Trophoblast cell (in vitro differentiated cells and primary cell): Measurements from ENCODE around the gene LRRC8D.
A peak's percentile ranks its signal among the peaks of the same experiment; 100 is the strongest.

ENCODE experiments used
- DNase-seq, 2 donors: peaks; one replicate each; pipeline ENCODE4 v3.0.0-alpha.2; 2016
- H2AFZ ChIP-seq: 2 replicates; pipeline ENCODE4 v1.6.1; 2013; ENCODE audit warnings: low read length, moderate library complexity, mild to moderate bottlenecking; ENCODE audit not compliant: insufficient read depth, poor library complexity
- H2AK5ac ChIP-seq: 2 replicates; pipeline ENCODE4 v1.6.1; 2013; ENCODE audit warnings: mild to moderate bottlenecking, low read length
- H2BK120ac ChIP-seq: 2 replicates; pipeline ENCODE4 v1.6.1; 2013; ENCODE audit warnings: low read length, mild to moderate bottlenecking, moderate library complexity; ENCODE audit not compliant: insufficient read depth, poor library complexity
- H2BK12ac ChIP-seq: 2 replicates; pipeline ENCODE4 v1.6.1; 2013; ENCODE audit warnings: mild to moderate bottlenecking, low read length, moderate library complexity
- H2BK5ac ChIP-seq: 2 replicates; pipeline ENCODE4 v1.6.1; 2013; ENCODE audit warnings: low read length, low read depth, moderate library complexity, mild to moderate bottlenecking; ENCODE audit not compliant: poor library complexity
- H3K14ac ChIP-seq: 2 replicates; pipeline ENCODE4 v1.6.1; 2013; ENCODE audit warnings: mild to moderate bottlenecking, low read length
- H3K18ac ChIP-seq: 2 replicates; pipeline ENCODE4 v1.6.1; 2013; ENCODE audit warnings: mild to moderate bottlenecking, low read length
- H3K23ac ChIP-seq: 2 replicates; pipeline ENCODE4 v1.6.1; 2013; ENCODE audit warnings: low read length
- H3K27ac ChIP-seq: 2 replicates; pipeline ENCODE4 v1.5.1; 2013; ENCODE audit warnings: low read depth, mild to moderate bottlenecking, inconsistent platforms, low read length, moderate library complexity
- H3K27me3 ChIP-seq: 2 replicates; pipeline ENCODE4 v1.6.1; 2013; ENCODE audit warnings: inconsistent platforms, mild to moderate bottlenecking, low read length, moderate library complexity; ENCODE audit not compliant: insufficient read depth
- H3K36me3 ChIP-seq, 2 experiments: 1 replicate in 1 of 2; 2 replicates in 1 of 2; pipeline ENCODE4 v1.6.1; 2013; ENCODE audit warnings: low read length in 2 of 2, mild to moderate bottlenecking in 2 of 2, moderate library complexity in 1 of 2; ENCODE audit not compliant: insufficient read depth in 2 of 2, control insufficient read depth in 1 of 2
- H3K4ac ChIP-seq: 2 replicates; pipeline ENCODE4 v1.6.1; 2013; ENCODE audit warnings: low read depth, mild to moderate bottlenecking, low read length, moderate library complexity
- H3K4me1 ChIP-seq, 2 experiments: 1 replicate in 1 of 2; 2 replicates in 1 of 2; pipeline ENCODE4 v1.6.1; 2013; ENCODE audit warnings: low read length in 2 of 2, mild to moderate bottlenecking in 2 of 2, moderate library complexity in 1 of 2; ENCODE audit not compliant: insufficient read depth in 2 of 2, control insufficient read depth in 1 of 2
- H3K4me2 ChIP-seq: 2 replicates; pipeline ENCODE4 v1.6.1; 2013; ENCODE audit warnings: inconsistent platforms, mild to moderate bottlenecking, low read length, moderate library complexity
- H3K4me3 ChIP-seq: 2 replicates; pipeline ENCODE4 v1.5.1; 2013; ENCODE audit warnings: mild to moderate bottlenecking, low read depth, low read length, inconsistent platforms
- H3K79me1 ChIP-seq: one replicate; pipeline ENCODE4 v1.6.1; 2013; ENCODE audit warnings: low read length
- H3K79me2 ChIP-seq: 2 replicates; pipeline ENCODE4 v1.6.1; 2013; ENCODE audit warnings: low read length, mild to moderate bottlenecking; ENCODE audit not compliant: control insufficient read depth, insufficient read depth, poor library complexity
- H3K9ac ChIP-seq: 2 replicates; pipeline ENCODE4 v1.6.1; 2013; ENCODE audit warnings: mild to moderate bottlenecking, low read length
- H3K9me3 ChIP-seq: 2 replicates; pipeline ENCODE4 v1.6.1; 2013; ENCODE audit warnings: low read depth, mild to moderate bottlenecking, control low read depth, inconsistent platforms, low read length; ENCODE audit not compliant: insufficient read depth
- H4K12ac ChIP-seq: 2 replicates; pipeline ENCODE4 v1.6.1; 2013; ENCODE audit warnings: low read depth, mild to moderate bottlenecking, low read length, moderate library complexity
- H4K8ac ChIP-seq: 2 replicates; pipeline ENCODE4 v1.6.1; 2013; ENCODE audit warnings: low read depth, mild to moderate bottlenecking, low read length, moderate library complexity
- H4K91ac ChIP-seq: one replicate; pipeline ENCODE4 v1.6.1; 2013; ENCODE audit warnings: low read depth, mild to moderate bottlenecking, low read length, moderate library complexity
- WGBS: extraction: QIAGEN DNeasy Blood & Tissue Kit; methylation state at CpG from one replicate; pipeline ENCODE4 v1.1.7; 2013; ENCODE audit warnings: missing lambda C conversion rate; ENCODE audit not compliant: insufficient read length, insufficient coverage; ENCODE audit errors: extremely low coverage; 5-methylcytosine and 5-hydroxymethylcytosine counted together

Gene LRRC8D

GRCh38 chr1:89837510-89837909 lies 16.7 kb downstream of the LRRC8D start:
- Histone ChIP-seq H3K9ac (no peak overlapping the region), H3K9me3 (no peaks in the 10 kb centered on the region), H3K27ac (no peak overlapping the region), H3K14ac (no peak overlapping the region), H2BK5ac (no peak overlapping the region), H2BK120ac (no peak overlapping the region), H3K4ac (no peak overlapping the region), H3K4me3 (no peak overlapping the region), H3K4me2 (no peak overlapping the region), H2AFZ (no peak overlapping the region), H3K36me3 (no peaks in the 10 kb centered on the region), H3K79me2 (no peaks in the 10 kb centered on the region), H2AK5ac (no peak overlapping the region), H4K8ac (no peak overlapping the region), H3K4me1 (peaks cover 14 to 19% of the 10 kb centered on the region in 2 experiments), H4K12ac (no peak overlapping the region), H2BK12ac (no peak overlapping the region), H3K27me3 (no peaks in the 10 kb centered on the region), H4K91ac (no peak overlapping the region), H3K79me1 (peaks cover 9% of the 10 kb centered on the region), H3K23ac (no peak overlapping the region), H3K18ac (no peak overlapping the region)
- DNase-seq: no peak
- WGBS: no CpG with 5 or more reads among the region's 4 CpGs

GRCh38 chr1:89839516-89839915 lies 18.7 kb downstream of the LRRC8D start:
- Histone ChIP-seq H3K4me1 (peaks cover 13 to 18% of the 10 kb centered on the region in 2 experiments), H4K8ac (no peak overlapping the region), H3K36me3 (no peaks in the 10 kb centered on the region), H3K23ac (no peak overlapping the region), H3K4me2 (no peak overlapping the region), H3K4ac (no peak overlapping the region), H2BK5ac (no peak overlapping the region), H3K18ac (no peak overlapping the region), H3K79me1 (peaks cover 9% of the 10 kb centered on the region), H3K79me2 (peaks cover 8% of the 10 kb centered on the region), H3K27ac (no peak overlapping the region), H4K12ac (no peak overlapping the region), H3K27me3 (no peaks in the 10 kb centered on the region), H2AFZ (no peak overlapping the region), H2BK120ac (no peak overlapping the region), H3K9me3 (no peaks in the 10 kb centered on the region), H3K9ac (no peak overlapping the region), H2BK12ac (no peak overlapping the region), H4K91ac (no peak overlapping the region), H2AK5ac (no peak overlapping the region), H3K14ac (no peak overlapping the region), H3K4me3 (no peak overlapping the region)
- WGBS: no CpG with 5 or more reads among the region's 3 CpGs
- DNase-seq: no peak

GRCh38 chr1:89841507-89841906 lies 20.7 kb downstream of the LRRC8D start:
- Histone ChIP-seq H3K18ac (no peak overlapping the region), H4K91ac (no peak overlapping the region), H2BK12ac (no peak overlapping the region), H3K79me1 (peaks cover 9% of the 10 kb centered on the region), H4K12ac (no peak overlapping the region), H3K4ac (no peak overlapping the region), H3K36me3 (peaks cover 0 to 5% of the 10 kb centered on the region in 2 experiments), H3K4me3 (no peak overlapping the region), H3K23ac (no peak overlapping the region), H3K27me3 (no peaks in the 10 kb centered on the region), H4K8ac (no peak overlapping the region), H3K27ac (no peak overlapping the region), H3K14ac (no peak overlapping the region), H3K9me3 (no peaks in the 10 kb centered on the region), H2BK5ac (no peak overlapping the region), H2BK120ac (no peak overlapping the region), H3K4me2 (no peak overlapping the region), H2AFZ (no peak overlapping the region), H3K79me2 (peaks cover 8% of the 10 kb centered on the region), H3K9ac (no peak overlapping the region), H3K4me1 (peaks cover 13 to 15% of the 10 kb centered on the region in 2 experiments), H2AK5ac (no peak overlapping the region)
- no peak for DNase-seq
- no CpG with 5 or more reads among the region's 2 CpGs for WGBS

DNA sequence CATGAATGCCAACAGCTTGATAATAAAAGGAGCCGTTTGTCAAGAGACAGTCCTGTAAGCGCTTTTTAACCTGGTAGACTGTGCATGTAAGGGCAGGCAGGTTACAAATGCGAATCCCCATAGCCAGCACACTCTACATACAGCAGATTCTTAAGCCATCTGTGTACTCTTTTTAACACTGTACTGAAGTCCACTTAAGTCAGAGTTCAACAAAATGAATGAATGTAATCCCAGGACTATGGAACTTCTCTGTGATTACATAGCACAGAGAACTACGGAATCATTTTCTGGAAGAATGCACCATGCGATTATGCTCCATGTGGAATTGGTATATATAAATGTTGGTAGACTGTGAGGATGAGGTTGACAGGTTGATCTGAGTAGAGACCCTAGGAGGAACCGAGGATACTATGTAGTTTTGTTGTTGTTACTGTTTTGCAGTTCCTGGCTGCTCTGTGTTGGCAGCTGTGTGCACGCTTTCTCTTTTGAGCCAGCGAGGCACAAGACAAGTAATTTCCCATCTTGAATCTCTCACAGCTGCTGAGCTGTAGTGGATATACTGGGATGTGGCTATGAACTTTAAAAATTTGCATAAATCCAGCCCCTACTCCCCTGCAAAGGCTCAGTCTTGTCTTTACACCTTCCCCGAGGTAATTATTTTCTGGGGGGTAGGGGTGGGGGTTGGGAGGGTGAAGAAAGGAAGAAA lies 21.9 kb downstream of the LRRC8D start:
- no CpG with 5 or more reads among the region's 9 CpGs for WGBS
- H3K4me3 ChIP-seq: peak overlapping the region; percentile 81
- H3K9ac ChIP-seq: no peak overlapping the region
- peaks cover 8% of the 10 kb centered on the region for H3K79me2 ChIP-seq
- no peak overlapping the region for H3K14ac ChIP-seq
- H3K36me3 ChIP-seq: peaks cover 0 to 5% of the 10 kb centered on the region in 2 experiments
- H3K79me1 ChIP-seq: peaks cover 9% of the 10 kb centered on the region
- peak overlapping the region; percentile 18 for H4K8ac ChIP-seq
- no peak overlapping the region for H4K91ac ChIP-seq
- no peaks in the 10 kb centered on the region for H3K27me3 ChIP-seq
- H3K4me1 ChIP-seq: peaks cover 13 to 15% of the 10 kb centered on the region in 2 experiments
- H2BK12ac ChIP-seq: peak overlapping the region; percentile 41
- no peak overlapping the region for H3K18ac ChIP-seq
- no peak overlapping the region for H3K23ac ChIP-seq
- no peak overlapping the region for H2AK5ac ChIP-seq
- no peak overlapping the region for H2AFZ ChIP-seq
- no peak overlapping the region for H2BK5ac ChIP-seq
- no peak overlapping the region for H4K12ac ChIP-seq
- no peak overlapping the region for H2BK120ac ChIP-seq
- DNase-seq: no peak
- H3K9me3 ChIP-seq: no peaks in the 10 kb centered on the region
- no peak overlapping the region for H3K4ac ChIP-seq
- H3K4me2 ChIP-seq: peak overlapping the region; percentile 87
- no peak overlapping the region for H3K27ac ChIP-seq
